HG03442 (cell line): Measurements from ENCODE around the gene RECQL5.
"Not testable (repeated sequence)": the region's sequence is repeated elsewhere in the genome, so short reads cannot be mapped to it uniquely, and the experiment has no call there.

ENCODE experiments used
- ATAC-seq: cut with Tn5 transposase; IDR thresholded peaks from one replicate; pipeline ENCODE4 v1.9.1; 2021; ENCODE audit warnings: mild to moderate bottlenecking, moderate library complexity; ENCODE audit not compliant: unreplicated experiment

Gene RECQL5

DNA sequence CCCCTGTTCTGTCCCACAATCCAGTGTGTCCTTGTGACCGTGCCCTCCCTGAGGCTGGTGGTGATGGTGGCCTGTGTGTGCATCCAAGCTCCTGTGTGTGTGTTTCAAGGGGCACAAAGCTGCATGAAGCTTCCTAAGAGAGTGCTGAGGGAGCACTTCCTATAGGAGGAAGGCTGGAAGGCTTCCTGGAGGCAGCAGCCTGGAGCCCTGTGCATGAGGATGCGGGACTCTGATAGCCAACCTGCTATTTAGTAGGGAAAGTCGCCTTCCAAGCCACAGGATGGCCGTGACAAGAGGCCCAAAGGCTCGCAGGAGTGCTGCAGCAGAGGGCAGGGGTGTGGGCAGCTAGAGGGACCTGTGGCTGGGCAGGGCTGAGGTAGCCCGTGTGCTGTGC is 71.0 kb downstream of the RECQL5 start:
- no peak for ATAC-seq

DNA sequence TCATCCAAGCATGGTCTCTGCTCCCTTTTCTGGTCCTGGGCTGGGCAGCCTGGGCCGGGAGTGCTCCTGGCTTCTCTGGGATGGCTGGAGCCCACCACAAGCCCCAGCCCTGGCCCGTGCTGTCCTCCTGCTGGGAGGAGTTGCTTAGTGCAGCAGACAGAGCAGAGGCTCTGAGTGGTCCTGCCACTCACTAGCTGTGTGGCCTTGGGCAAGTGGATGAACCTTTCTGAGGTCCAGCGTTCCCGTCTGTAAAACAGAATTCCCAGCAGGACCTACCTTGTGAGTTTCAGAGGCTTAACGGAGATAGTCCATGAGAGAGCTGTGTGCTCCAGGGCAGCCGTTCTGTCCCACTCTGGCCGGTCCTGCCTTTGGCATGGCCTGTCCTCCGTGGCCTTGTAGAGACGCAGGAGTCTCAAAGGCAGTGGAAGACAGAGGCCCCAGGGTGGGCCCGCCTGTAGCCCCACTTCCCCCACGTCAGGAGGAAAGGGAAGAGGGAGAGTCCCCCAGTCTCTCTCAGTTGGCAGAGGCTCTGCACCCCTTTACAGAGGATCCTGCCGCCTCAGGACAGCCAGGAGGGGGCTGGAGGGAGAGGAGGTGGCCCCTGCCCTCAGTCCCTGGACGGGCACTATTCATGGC is 71.6 kb downstream of the RECQL5 start:
- no peak for ATAC-seq

DNA sequence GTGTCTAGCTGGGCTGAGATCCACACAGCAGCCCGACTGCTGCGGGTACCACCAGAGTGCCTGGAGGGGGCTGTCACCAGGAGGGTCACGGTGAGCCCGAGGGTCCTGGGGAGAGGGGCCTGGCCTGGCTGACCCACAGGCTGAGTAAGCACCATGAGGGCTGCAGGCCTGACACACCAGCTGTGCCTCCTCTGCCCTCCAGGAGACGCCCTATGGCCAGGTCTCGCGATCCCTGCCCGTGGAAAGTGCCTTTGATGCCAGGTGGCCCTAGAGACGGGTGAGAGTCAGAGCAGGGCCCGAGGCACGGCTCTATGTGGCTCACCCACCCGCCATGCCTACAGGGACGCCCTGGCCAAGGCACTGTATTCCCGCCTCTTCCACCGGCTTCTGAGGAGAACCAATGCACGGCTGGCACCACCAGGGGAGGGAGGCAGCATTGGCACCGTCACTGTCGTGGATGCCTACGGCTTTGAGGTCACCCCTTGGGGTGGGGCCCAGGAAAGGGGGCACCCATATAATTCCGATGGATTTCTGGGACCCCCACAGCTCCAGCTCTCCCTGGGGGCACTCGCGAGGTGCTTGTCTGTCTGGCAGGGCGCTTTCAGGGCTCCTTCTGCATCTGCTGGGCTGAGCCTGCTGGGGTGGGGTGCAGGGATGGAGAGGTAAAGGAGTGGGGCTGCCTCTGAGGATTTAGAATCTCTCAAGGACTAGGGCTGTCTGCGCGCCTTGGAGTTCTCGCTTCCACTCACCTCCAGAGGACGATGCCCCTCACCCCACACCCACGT is 72.3 kb downstream of the RECQL5 start:
- no peak for ATAC-seq

DNA sequence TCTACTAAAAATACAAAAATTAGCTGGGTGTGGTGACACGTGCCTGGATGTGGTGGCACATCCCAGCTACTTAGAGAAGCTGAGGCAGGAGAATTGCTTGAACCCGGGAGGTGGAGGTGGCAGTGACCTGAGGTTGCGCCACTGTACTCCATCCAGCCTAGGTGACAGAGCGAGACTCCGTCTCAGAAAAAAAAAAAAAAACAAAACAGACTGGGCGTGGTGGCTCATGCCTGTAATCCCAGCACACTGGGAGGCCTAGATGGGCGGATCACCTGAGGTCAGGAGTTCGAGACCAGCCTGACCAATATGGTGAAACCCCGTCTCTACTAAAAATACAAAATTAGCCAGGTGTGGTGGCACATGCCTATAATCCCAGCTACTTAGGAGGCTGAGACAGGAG is 73.5 kb downstream of the RECQL5 start:
- not testable (repeated sequence) for ATAC-seq

DNA sequence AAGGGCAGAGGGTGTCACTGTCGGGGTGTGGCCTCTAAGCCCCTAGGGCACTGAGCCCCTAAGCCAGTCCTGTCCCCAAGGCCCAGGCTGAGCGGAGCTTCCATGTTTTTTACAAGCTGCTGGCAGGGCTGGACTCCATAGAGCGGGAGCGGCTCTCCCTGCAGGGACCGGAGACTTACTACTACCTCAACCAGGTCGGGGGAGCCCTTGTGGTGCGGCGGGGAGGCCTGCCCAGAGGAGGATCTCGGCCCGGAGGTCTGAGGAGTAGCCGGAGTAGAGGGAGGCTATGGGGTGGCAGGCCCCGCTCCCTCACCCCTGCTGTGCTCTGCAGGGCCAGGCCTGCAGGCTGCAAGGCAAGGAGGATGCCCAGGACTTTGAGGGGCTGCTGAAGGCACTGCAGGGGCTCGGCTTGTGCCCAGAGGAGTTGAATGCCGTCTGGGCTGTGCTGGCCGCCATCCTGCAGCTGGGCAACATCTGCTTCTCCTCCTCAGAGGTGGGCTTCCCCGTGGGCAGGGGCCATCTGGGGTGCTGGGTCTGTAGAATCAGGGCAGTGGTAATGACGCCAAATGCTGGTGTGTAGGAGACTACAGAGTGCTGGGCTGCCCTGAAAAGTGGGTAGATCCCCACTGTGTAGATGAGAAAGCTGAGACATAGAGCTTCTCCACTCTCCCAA is 74.5 kb downstream of the RECQL5 start:
- ATAC-seq, result no peak

DNA sequence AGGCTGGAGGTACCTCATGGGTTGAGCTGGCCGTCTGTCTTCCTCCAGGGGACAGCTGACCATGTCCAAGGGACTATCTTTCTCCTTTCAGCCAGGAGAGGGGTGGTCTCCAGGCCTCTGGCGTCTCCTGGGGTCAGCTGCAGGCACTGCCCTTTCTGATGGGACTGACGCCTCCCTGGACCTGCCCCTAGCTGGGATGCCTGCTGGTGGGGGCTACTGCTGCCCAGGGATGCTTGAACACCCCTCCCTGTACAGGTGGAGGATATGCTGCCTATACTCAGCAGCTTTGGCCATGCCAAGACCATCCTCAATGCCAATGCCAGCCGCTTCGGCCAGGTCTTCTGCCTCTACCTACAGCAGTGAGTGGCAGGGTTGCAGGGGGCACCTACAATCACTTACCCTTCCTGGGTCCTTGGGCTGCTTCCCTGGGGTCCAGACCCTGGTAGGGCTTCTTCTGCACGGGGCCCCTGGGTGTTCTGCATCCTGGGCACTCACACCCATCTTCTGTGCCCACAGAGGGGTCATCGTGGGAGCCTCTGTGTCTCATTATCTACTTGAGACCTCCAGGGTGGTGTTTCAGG is 75.1 kb downstream of the RECQL5 start:
- ATAC-seq, result no peak

DNA sequence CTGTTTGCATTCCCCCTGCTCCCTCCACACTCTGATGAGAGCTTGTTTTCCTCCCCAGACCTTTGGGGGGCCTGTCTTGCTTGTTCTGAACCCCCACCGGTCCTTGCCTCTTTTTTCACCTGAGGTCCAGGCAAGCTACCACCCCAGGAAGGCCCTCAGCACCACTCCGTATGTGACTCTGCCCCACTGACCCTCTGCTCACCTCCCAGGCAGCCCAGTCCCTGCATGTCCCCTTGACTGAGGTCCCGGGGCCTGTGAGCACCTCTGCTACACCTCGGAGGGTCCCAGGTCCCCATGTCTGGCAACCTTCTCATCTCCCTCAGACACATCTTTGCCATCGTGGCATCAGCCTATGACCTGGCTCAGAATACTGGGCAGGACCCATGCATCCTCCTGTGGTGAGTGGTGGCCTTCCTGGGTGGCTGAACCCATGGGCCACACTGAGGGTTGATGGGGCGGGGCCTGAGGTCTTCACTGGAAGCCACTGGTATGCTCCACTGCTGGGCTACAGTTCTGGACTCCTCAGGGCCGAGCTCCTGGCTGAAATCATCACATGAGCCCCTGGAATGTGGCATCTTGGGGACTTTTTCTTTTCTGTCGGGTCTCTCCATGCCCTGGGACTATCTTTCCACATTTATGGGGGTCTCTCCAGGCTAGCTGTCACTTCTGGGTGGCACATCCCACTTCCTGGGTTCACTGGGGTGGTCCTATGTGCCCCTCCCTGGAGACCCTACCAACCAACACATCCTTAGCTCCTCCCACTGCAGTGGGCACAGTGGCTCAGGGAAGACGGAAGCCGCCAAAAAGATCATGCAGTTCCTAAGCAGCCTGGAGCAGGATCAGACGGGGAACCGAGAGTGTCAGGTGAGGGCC is 75.9 kb downstream of the RECQL5 start:
- no peak for ATAC-seq

DNA sequence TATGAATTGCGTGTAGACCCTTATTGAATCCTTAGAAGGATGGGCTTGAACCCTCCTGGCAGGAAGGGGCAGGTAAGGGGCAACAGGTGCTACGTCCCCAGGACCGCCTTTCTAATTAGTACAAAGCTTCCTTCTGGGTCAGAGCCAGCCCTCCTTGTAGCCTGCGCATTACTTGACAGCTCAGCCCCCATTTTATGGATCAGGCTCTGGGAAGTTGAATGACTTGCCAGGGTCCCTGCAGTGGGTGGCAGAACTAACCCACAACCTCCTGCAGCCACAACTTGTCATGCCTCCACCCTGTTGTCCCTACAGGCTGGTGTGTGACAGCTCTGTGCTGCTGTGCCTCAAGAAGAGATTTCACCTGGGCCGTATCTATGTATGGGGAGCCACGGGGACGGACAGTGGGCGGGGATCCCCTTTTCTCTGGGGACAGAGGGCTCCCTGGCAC is 76.6 kb downstream of the RECQL5 start:
- no peak for ATAC-seq

DNA sequence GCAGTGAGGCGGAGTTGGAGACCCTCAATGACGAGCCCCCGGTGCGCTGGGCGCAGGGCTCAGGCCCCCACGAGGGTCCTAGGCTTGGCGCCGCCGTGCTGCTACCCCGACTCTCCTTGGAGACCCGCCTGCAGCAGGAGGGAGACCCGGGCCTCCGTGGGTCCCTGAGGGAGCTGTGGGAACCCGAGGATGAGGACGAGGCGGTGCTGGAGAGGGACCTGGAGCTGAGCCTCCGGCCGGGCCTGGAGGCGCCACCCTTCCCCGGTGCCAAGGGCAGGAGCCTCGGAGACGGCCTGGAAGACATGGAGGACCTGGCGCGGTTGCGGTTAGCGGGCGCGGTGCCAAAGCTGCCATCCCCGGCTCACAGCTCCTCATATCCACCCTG is 77.0 kb downstream of the RECQL5 start:
- no peak for ATAC-seq

DNA sequence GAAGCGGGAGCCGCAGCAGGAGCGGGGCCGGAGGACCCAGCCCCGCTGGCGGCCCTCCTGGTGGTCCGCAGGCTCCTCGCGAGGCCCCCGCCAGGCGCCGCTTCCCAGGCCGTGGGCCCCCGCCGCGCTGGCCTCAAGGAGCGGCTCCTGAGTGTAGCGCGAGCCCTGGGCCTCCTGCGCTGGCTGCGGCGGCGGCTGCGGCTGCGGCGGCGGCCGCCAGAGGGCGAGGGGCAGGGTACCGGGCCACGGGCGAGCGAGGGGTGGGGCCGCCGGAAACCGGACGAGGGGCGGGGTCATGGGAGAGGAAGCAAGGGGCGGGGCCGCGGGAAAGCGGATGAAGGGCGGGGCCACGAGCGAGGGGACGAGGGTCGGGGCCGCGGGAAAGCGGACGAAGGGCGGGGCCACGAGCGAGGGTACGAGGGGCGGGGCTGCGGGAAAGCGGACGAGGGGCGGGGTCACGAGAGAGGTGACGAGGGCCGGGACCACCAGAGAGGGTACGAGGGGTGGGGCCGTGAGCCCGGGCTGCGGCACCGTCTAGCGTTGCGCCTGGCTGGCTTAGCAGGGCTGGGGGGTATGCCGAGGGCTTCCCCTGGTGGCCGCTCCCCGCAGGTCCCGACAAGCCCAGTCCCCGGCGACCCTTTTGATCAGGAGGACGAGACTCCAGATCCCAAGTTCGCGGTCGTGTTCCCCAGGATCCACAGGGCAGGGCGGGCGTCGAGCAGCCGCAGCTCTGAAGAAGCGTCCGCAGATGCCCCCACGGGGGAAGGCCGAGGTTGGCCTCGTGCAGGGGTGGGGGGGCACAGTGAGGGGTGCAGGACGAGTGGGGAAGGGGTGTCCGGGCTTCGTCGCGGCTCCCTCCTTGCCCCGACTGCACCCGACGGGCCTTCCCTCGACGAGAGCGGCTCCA is 77.7 kb downstream of the RECQL5 start:
- ATAC-seq, result peak; percentile 66

DNA sequence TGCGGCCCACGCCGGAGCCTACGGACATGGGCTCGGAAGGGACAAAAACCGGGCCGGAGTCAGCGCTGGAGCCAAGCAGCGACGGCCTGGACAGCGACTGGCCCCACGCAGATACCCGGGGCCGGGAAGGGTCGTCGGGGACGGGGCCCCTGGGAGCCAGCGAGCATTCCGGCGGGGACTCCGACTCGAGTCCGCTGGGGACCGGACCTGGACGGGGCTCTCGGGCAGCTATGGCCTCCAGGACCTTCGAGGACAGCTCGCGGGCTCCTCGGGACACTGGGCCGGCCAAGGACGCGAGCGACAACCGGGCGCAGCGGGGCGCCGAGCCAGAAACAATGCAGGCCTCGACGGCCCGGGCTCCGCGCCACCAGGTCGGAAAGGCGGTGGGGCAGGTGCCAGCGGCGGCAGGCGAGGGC is 78.3 kb downstream of the RECQL5 start:
- peak; percentile 30 for ATAC-seq

DNA sequence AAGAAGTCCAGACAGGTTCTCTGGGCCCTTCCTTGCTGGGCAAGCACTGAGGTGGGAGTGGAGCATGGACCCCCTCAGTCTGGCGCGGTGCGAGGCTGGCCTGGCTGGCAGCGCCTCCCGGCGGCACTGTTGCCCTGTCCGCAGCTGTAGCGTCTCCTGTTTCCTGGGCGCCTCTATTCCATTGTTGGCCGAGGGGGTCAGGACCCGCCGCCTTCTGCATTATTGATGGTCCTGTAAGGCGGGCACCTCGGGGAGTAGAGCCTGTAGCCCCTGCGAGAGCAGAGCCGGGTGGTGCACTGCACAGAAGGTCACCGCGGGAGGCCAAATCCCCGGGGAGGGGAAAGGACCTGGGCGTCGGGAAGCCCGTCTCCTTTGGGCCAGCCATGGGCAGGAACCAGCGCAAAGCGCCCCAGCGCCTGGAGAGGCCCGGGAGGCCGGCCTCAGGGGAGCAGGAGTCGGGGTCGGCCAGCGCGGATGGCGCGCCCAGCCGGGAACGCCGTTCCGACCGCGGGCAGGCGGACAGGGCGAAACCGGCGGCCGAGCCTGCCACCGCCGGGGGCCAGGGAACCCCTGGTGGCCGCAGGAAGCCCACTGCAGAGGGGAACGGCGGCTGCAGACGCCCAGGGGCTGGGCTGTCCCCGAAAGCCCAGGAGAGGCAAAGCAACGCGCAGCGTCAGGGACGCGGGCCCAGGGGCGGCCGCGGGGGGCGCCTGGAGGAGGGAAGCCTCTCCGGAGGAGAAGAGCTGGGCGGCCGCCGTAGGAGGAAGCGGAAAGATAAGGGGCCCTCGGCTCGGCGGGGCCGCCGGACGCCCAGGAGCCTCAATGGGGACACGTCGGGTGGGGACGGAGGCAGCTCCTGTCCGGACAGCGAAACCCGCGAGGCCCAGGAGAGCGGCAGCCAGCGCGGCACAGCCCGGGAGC is 79.0 kb downstream of the RECQL5 start, which contains the start of gene MYO15B:
TSS of gene MYO15B (plus strand) at position 126 of the 921 bp plus-strand sequence. CDS start at position 384, 258 bp downstream.
- ATAC-seq, result no peak

DNA sequence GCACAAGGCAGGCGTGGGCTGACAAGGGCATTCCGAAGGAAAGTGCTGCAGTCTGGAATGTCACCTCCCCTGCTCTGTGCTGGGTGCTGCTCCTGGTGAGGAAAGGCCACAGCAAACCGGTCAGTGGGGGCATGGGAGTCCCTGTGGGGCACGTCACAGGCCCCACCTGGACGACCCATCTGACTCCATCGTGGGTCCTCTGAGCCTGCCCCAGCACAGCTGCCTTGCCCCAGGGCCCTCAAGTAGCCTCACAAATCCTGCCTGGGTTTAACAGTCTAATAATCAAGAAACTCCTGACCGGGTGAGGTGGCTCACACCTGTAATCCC is 82.1 kb downstream of the RECQL5 start:
- ATAC-seq, result no peak

DNA sequence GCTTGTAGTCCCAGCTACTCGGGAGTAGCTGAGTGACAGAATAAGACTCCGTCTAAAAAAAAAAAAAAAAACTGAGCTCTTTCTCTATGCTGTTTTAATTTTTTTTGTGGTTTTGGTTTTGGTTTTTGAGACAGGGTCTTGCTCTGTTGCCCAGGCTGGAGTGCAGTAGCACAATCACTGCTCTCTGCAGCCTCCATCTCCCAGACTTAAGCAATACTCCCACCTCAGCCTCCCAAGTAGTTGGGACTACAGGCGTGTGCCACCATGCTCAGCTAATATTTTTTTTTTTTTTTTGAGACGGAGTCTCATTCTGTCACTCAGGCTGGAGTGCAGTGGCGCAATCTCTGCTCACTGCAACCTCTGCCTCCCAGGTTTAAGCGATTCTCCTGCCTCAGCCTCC is 83.8 kb downstream of the RECQL5 start:
- ATAC-seq, result not testable (repeated sequence)

DNA sequence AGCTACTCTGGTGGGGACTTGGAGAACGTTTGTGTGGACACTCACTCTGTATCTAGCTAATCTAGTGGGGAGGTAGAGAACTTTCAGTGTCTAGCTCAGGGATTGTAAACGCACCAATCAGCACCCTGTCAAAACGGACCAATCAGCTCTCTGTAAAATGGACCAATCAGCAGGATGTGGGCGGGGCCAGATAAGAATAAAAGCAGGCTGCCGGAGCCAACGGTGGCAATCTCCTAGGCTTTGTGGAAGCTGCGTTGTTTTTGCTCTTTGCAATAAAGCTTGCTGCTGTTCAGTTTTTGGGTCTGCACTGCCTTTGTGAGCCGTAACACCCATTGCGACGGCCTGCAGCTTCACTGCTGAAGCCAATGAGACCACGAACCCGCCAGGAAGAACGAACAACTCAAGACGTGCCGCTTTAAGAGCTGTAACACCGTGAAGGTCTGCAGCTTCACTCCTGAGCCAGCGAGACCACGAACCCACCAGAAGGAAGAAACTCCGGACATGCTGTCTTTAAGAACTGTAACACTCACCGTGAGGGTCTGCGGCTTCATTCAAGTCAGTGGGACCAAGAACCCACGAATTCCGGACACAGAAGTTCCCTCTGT is 85.7 kb downstream of the RECQL5 start:
- not testable (repeated sequence) for ATAC-seq
